Mucosa of descending colon (tissue), 3 donors: ENCODE measurements around the gene GALNT5. TPM values are rescaled to one million over a fixed set of nuclear protein-coding genes. Genes with fewer than 3 reads are reported as not detected.

Experiments
- ATAC-seq: fragments of 200-7000 bp; cut with Tn5 transposase; one replicate; pipeline ENCODE4 v1.9.1; 2020; ENCODE audit warnings: mild to moderate bottlenecking, moderate library complexity
- DNase-seq, 3 donors: peaks; one replicate each; pipeline ENCODE4 v3.0.0-alpha.2; 2020
- H3K36me3 ChIP-seq: fragments of 200-600 bp; one replicate; pipeline ENCODE4 v1.8.0; 2021; ENCODE audit warnings: low read depth, mild to moderate bottlenecking
- H3K4me1 ChIP-seq: fragments of 200-600 bp; one replicate; pipeline ENCODE4 v1.8.0; 2021; ENCODE audit warnings: low read depth, mild to moderate bottlenecking
- H3K4me3 ChIP-seq: fragments of 200-600 bp; one replicate; pipeline ENCODE4 v1.8.0; 2021; ENCODE audit warnings: mild to moderate bottlenecking
- H3K9me3 ChIP-seq: fragments of 200-600 bp; one replicate; pipeline ENCODE4 v1.8.0; 2021; ENCODE audit warnings: mild to moderate bottlenecking
- CTCF ChIP-seq: fragments of 200-600 bp; IDR thresholded peaks from one replicate; pipeline ENCODE4 v1.8.0; 2022; ENCODE audit warnings: antibody characterized with exemption, mild to moderate bottlenecking
- intact Hi-C, 2 donors: fragments of 100-400 bp; cut with DNase I in 1 of 2; cut with micrococcal nuclease in 1 of 2; formaldehyde crosslinking; loops; one replicate each; pipeline versions ENCODE4 v1.11.0 to v1.11.1; 2022; cut with DNase I, micrococcal nuclease
- total RNA-seq, 3 donors: library from RNA; stranded (reverse); fragmentation: NEBNext Ultra II Directional in 2 of 3; extraction: Animal tissue kit (Norgen Biotek cat#: 25700) in 2 of 3; gene quantifications; one replicate each; pipeline versions ENCODE4 v1.2.1 to v1.2.4, GENCODE V29; 2021 to 2023
- donor health status: DM: no; HTN: no; CAD: no; lungs with moderate emphysema.
- donor health status: DM: no; HTN: no; CAD: no.
- donor health status: DM: no; HTN: yes; CAD: no.

GALNT5 gene
- total RNA-seq, 3 donors from 2014 or later, result 16.5 to 46.1 (median 45.5) TPM

DNA sequence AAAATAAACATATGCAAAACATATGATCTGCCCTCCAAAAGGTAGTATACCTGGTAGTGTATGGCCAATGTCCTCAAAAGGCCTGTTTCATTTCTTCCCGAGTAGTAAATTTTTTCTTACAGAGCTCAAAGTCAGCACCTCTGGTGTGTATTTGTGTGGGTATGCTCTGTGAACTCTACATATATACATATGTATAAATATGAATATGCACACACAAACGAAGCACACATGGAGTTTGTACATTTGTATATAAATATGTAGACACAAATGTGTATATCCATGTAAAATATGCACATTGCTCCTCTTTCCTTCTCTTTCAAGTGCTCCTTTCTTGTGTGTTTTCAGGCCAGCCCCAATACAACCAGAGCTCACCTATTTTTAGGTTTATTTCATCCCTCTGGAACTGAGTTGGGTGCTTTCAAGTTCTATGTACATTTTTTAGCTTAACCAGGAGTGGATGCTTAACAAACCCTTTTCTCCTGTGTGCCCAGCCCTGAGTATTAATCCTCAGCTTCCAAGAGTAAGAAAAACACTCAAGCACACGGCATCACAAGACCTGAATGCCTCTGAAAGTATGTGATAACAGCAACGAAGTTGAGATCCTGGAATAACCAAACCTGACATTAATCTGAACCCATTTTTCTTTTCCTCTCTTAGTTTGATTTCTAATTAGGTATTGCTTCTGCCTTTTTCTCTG lies 12.2 kb upstream of the GALNT5 start:
- Histone ChIP-seq H3K36me3 (no peaks in the 10 kb centered on the region), H3K4me1 (no peaks in the 10 kb centered on the region), H3K9me3 (no peaks in the 10 kb centered on the region), H3K4me3 (no peak overlapping the region)
- no peak for TF ChIP-seq CTCF
- ATAC-seq (no peak), DNase-seq (no peak)
- intact Hi-C loops, result no loop called here

GRCh38 chr2:157245846-157246764 lies 11.4 kb upstream of the GALNT5 start:
- DNase-seq (no peak), ATAC-seq (peak; percentile 5)
- Histone ChIP-seq H3K4me3 (no peak overlapping the region), H3K9me3 (no peaks in the 10 kb centered on the region), H3K36me3 (no peaks in the 10 kb centered on the region), H3K4me1 (no peaks in the 10 kb centered on the region)
- TF ChIP-seq CTCF, result no peak
- intact Hi-C loops, result no loop called here

DNA sequence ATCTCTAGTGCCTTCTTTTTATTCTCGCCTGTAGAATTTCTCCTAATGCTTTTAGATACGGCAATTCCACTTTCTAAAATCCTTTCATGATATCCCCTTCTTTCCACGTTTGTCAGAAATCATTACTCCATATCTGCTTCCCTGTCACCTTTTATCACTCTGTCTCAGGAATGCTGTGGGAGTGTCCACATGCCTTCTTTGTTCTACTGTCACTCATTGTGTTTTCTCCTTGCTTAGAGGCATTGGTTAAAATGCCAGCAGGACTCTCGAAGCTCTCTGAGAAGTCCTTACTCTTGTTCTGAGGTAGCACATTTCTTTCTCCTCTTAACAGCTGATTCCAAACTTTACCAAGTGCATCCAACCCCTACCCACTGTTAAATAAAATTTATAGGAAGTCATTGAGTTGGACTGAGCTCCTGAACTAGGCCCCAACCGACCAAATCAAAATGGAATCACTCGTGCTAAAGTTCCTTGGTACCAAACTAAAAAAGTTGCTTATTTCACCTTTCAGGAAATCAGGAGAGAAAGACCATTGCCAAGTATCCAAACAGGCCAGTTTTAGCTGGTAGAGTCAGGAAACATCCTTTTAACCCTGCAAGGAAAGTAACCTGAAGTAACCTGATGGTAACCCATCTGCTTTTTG lies 10.6 kb upstream of the GALNT5 start:
- TF ChIP-seq CTCF, result no peak
- no peaks in the 10 kb centered on the region for H3K36me3 ChIP-seq
- no peak for DNase-seq
- no peaks in the 10 kb centered on the region for H3K4me1 ChIP-seq
- intact Hi-C loops, result no loop called here
- ATAC-seq, result peak; percentile 64
- no peak overlapping the region for H3K4me3 ChIP-seq
- H3K9me3 ChIP-seq, result no peaks in the 10 kb centered on the region

DNA sequence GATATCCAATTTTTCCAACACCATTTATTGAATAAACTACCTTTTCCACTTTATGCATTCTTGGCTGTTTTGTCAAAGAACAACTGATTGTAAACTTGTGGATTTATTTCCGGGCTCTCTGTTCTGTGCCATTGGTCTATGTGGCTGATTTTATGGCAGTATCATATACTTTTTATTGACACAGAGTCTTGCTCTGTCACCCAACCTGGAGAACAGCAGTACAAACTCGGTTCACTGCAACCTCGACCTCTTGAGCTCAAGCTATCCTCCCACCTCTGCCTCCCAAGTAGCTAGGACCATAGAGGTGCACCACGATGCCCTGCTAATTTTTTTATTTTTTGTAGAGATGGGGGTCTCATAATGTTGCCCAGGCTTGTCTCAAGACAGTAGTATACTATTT lies 6.7 kb upstream of the GALNT5 start:
- TF ChIP-seq CTCF, result no peak
- no peaks in the 10 kb centered on the region for H3K4me1 ChIP-seq
- H3K36me3 ChIP-seq, result no peaks in the 10 kb centered on the region
- no peak overlapping the region for H3K4me3 ChIP-seq
- DNase-seq (peak in 1 of 3 donors; percentile 55), ATAC-seq (peak; percentile 95)
- H3K9me3 ChIP-seq, result no peaks in the 10 kb centered on the region
- intact Hi-C loops, result no loop called here

GRCh38 chr2:157251932-157252331 lies 5.6 kb upstream of the GALNT5 start:
- ATAC-seq (no peak), DNase-seq (no peak)

More at GRCh38 chr2:157251932-157252331, 5.6 kb upstream of the GALNT5 start:
- Histone ChIP-seq H3K36me3 (no peaks in the 10 kb centered on the region), H3K4me1 (no peaks in the 10 kb centered on the region), H3K4me3 (no peak overlapping the region), H3K9me3 (no peaks in the 10 kb centered on the region)
- no peak for TF ChIP-seq CTCF
- intact Hi-C loops, result no loop called here
